H1 (cell line): ENCODE measurements around the gene TUT1.

Source experiments
- FOSL1 ChIP-seq: IDR thresholded peaks from 2 replicates; pipeline ENCODE4 v1.6.1; 2011; ENCODE audit warnings: mild to moderate bottlenecking, low read depth, low read length, moderate library complexity; ENCODE audit not compliant: insufficient read depth
- NRF1 ChIP-seq: IDR thresholded peaks from 2 replicates; pipeline ENCODE4 v1.6.1; 2011; ENCODE audit warnings: mild to moderate bottlenecking, low read depth, low read length, improper control_type of control experiment
- POLR2A ChIP-seq, 2 experiments: IDR thresholded peaks; 1 replicate in 1 of 2; 2 replicates in 1 of 2; pipeline ENCODE4 v1.6.1; 2011; ENCODE audit warnings: low read depth in 2 of 2, low read length in 2 of 2, mild to moderate bottlenecking in 2 of 2; ENCODE audit errors: control extremely low read depth in 1 of 2
- RXRA ChIP-seq: IDR thresholded peaks from 2 replicates; pipeline ENCODE4 v1.6.1; 2011; ENCODE audit warnings: low read depth, mild to moderate bottlenecking, low read length, moderate library complexity; ENCODE audit not compliant: insufficient read depth
- SAP30 ChIP-seq: fragments of 300-600 bp; sonication (generic); IDR thresholded peaks from 2 replicates; pipeline ENCODE4 v1.7.1; 2012; ENCODE audit warnings: low read length, moderate library complexity, mild to moderate bottlenecking, inconsistent platforms; ENCODE audit not compliant: insufficient read depth, insufficient replicate concordance
- TAF1 ChIP-seq: IDR thresholded peaks from 2 replicates; pipeline ENCODE4 v1.6.1; 2011; ENCODE audit warnings: mild to moderate bottlenecking, low read depth, low read length
- ZNF274 ChIP-seq: IDR thresholded peaks from 2 replicates; pipeline ENCODE4 v1.7.0; 2012; ENCODE audit warnings: low read length, borderline replicate concordance; ENCODE audit errors: extremely low read depth
- TF ChIP-seq, protein P1 (sequence below), 3 experiments: IDR thresholded peaks; 1 replicate in 2 of 3; 2 replicates in 1 of 3; pipeline versions ENCODE4 v1.5.1 to v1.6.1; 2011; ENCODE audit warnings: low read length in 3 of 3, mild to moderate bottlenecking in 3 of 3, inconsistent platforms in 2 of 3, low read depth in 1 of 3, moderate library complexity in 1 of 3; ENCODE audit not compliant: insufficient read depth in 1 of 3; ENCODE audit errors: control extremely low read depth in 1 of 3
- TF ChIP-seq, protein P2 (sequence below): IDR thresholded peaks from 2 replicates; pipeline ENCODE4 v1.6.1; 2012; ENCODE audit warnings: inconsistent platforms

DNA sequence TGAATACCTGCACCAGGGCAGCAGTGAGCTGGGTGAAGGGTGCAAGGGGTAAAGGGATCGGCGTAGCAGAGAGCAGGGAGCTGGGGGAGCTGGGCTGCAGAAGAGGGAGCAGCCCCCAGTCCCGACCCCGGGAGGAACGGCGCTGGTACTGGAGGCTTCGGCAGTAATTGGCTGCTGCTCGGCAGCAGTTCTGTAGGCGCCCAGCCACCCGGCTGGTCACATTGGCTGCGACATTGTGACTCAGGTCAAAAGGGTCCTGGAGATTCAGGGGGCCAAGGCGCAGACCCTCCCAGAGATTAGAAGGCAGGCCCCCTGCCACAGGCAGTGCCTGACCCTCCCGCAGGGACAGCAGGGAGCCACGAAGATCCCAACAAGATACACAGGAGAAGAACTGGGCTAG is 15.5 kb downstream of the TUT1 start:
- TF ChIP-seq POLR2A (IDR thresholded peaks at IDR 0.05; ENCODE audit: control extremely low read depth in 1 of 2, low read depth in 2 of 2, low read length in 2 of 2) (no peak), ZNF274 (no peak), FOSL1 (no peak), SAP30 (no peak), NRF1 (no peak), TAF1 (no peak), RXRA (no peak)
- TF ChIP-seq, protein P1, sequence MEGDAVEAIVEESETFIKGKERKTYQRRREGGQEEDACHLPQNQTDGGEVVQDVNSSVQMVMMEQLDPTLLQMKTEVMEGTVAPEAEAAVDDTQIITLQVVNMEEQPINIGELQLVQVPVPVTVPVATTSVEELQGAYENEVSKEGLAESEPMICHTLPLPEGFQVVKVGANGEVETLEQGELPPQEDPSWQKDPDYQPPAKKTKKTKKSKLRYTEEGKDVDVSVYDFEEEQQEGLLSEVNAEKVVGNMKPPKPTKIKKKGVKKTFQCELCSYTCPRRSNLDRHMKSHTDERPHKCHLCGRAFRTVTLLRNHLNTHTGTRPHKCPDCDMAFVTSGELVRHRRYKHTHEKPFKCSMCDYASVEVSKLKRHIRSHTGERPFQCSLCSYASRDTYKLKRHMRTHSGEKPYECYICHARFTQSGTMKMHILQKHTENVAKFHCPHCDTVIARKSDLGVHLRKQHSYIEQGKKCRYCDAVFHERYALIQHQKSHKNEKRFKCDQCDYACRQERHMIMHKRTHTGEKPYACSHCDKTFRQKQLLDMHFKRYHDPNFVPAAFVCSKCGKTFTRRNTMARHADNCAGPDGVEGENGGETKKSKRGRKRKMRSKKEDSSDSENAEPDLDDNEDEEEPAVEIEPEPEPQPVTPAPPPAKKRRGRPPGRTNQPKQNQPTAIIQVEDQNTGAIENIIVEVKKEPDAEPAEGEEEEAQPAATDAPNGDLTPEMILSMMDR (IDR thresholded peaks at IDR 0.05; ENCODE audit: control extremely low read depth in 1 of 3, insufficient read depth in 1 of 3, low read depth in 1 of 3, low read length in 3 of 3) = no peak
- TF ChIP-seq, protein P2, sequence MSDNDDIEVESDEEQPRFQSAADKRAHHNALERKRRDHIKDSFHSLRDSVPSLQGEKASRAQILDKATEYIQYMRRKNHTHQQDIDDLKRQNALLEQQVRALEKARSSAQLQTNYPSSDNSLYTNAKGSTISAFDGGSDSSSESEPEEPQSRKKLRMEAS = no peak
